Esophagus muscularis mucosa (tissue), 3 donors: ENCODE measurements around the gene B2M.
"Not testable (repeated sequence)": the region's sequence is repeated elsewhere in the genome, so short reads cannot be mapped to it uniquely, and the experiment has no call there.

Experiments
- POLR2A ChIP-seq: fragments of 450-650 bp; IDR thresholded peaks from one replicate; pipeline ENCODE4 v1.6.1; 2017; ENCODE audit warnings: antibody characterized with exemption, moderate library complexity, mild to moderate bottlenecking, low read depth
- POLR2AphosphoS5 ChIP-seq, 2 donors: sonication (generic); formaldehyde crosslinking; IDR thresholded peaks; one replicate each; pipeline ENCODE4 v1.6.1; 2017; ENCODE audit warnings: antibody characterized with exemption in 2 of 2
- TF ChIP-seq, protein P1 (sequence below), 3 experiments: fragments of 200-600 bp in 2 of 3; fragments of 450-650 bp in 1 of 3; sonication (generic) in 2 of 3; IDR thresholded peaks; one replicate each; pipeline ENCODE4 v1.5.1; 2017 to 2019; ENCODE audit warnings: antibody characterized with exemption in 3 of 3, mild to moderate bottlenecking in 2 of 3, moderate library complexity in 1 of 3

DNA sequence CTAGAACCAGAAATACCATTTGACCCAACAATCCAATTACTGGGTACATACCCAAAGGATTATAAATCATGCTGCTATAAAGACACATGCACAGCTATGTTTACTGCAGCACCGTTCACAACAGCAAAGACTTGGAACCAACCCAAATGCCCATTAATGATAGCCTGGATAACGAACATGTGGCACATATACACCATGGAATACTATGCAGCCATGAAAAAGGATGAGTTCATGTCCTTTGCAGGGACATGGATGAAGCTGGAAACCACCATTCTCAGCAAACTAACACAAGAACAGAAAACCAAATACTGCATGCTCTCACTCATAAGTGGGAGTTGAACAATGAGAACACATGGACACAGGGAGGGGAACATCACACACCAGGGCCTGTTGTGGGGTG lies 22.0 kb upstream of the B2M start:
- TF ChIP-seq, protein P1, sequence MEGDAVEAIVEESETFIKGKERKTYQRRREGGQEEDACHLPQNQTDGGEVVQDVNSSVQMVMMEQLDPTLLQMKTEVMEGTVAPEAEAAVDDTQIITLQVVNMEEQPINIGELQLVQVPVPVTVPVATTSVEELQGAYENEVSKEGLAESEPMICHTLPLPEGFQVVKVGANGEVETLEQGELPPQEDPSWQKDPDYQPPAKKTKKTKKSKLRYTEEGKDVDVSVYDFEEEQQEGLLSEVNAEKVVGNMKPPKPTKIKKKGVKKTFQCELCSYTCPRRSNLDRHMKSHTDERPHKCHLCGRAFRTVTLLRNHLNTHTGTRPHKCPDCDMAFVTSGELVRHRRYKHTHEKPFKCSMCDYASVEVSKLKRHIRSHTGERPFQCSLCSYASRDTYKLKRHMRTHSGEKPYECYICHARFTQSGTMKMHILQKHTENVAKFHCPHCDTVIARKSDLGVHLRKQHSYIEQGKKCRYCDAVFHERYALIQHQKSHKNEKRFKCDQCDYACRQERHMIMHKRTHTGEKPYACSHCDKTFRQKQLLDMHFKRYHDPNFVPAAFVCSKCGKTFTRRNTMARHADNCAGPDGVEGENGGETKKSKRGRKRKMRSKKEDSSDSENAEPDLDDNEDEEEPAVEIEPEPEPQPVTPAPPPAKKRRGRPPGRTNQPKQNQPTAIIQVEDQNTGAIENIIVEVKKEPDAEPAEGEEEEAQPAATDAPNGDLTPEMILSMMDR (IDR thresholded peaks at IDR 0.05), result not testable (repeated sequence)
- not testable (repeated sequence) for TF ChIP-seq POLR2A; POLR2AphosphoS5 (IDR thresholded peaks at IDR 0.05)
